ENCODE data around the gene FRAT1. TPM values are rescaled to one million over a fixed set of nuclear protein-coding genes. Genes with fewer than 3 reads are reported as not detected.

FRAT1 gene
- total and polyA plus RNA-seq, 2 of the 8 experiments (the other 6 are each of a cell fraction or from before 2014, with no cell fraction given), result 1.9 to 5.2 TPM

DNA sequence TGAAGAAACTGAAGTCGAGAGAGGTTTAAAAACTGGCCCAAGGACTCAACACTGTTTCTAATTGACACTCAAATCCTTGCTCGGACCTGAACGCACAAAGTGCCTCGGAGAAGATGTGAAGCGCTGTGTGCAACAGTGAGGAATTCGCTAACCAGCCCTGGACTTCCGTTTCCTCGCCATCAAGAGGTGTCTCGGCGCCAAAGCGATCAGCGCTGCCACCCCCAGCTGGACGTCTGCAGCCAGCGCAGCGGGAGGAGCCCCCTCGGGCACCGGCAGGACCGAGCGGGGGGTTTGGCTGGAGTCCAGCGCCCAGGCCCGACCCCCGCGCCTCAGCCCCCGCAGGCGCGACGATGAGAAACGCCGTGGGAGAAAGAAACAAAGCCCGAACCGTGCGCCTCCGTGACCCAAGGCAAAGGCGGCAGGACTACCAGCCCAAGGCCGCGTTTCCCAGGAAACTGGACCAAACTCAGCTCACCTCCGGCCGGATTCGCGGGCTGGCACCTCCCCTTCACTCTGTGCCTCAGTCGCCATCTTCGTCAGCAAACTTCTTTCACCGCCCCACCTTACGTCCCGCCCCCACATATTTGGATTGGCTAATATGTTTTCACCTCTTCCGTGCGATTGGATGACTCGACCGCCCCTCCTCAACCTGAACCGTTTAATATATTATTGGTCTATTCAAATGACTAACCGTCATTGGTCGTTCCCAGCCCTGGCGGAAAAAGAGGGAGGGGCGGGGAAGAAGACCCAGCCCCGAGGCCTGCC, 26.8 kb upstream of the FRAT1 start, which contains the start of gene ARHGAP19 (continued):
- peak; percentile 43 to 85; a peak in 2 of 4 replicates for TF ChIP-seq SIN3A (conservative IDR thresholded peaks at IDR 0.05 in 1 of 2, IDR thresholded peaks at IDR 0.05 in 1 of 2; ENCODE audit: low read depth in 1 of 2, low read length in 2 of 2)
- no peak for TF ChIP-seq CEBPB (IDR thresholded peaks at IDR 0.05; ENCODE audit: low read depth, low read length)
- peak; percentile 98 for TF ChIP-seq SP1 (IDR thresholded peaks at IDR 0.05; ENCODE audit: low read depth, low read length)
- peak; percentile 90 for TF ChIP-seq YY1 (IDR thresholded peaks at IDR 0.05; ENCODE audit: low read depth, low read length)
- no peak for TF ChIP-seq JUND (IDR thresholded peaks at IDR 0.05; ENCODE audit: low read length)
- peak; percentile 92 for TF ChIP-seq CHD2 (IDR thresholded peaks at IDR 0.05; ENCODE audit: low read length)
- TF ChIP-seq EZH2 (IDR thresholded peaks at IDR 0.05; ENCODE audit: low read depth, low read length, severe bottlenecking), result no peak
- 0 out of 2 replicates have a peak, but pooled peaks have one; percentile 52 for TF ChIP-seq SP4 (IDR thresholded peaks at IDR 0.05; ENCODE audit: low read length)
- no peak for TF ChIP-seq BCL11A (IDR thresholded peaks at IDR 0.05; ENCODE audit: low read depth in 2 of 2, low read length in 2 of 2)
- peak; percentile 2 for TF ChIP-seq TEAD4 (IDR thresholded peaks at IDR 0.05; ENCODE audit: low read depth, low read length)
- no peak for TF ChIP-seq NRF1 (IDR thresholded peaks at IDR 0.05; ENCODE audit: low read depth, low read length)
- TF ChIP-seq ZNF274 (IDR thresholded peaks at IDR 0.05; ENCODE audit: borderline replicate concordance, extremely low read depth, low read length), result no peak
- no peak for TF ChIP-seq SUZ12 (IDR thresholded peaks at IDR 0.05; ENCODE audit: low read length)
- TF ChIP-seq ATF2 (IDR thresholded peaks at IDR 0.05; ENCODE audit: low read length), result no peak
- TF ChIP-seq, protein P1, sequence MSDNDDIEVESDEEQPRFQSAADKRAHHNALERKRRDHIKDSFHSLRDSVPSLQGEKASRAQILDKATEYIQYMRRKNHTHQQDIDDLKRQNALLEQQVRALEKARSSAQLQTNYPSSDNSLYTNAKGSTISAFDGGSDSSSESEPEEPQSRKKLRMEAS (IDR thresholded peaks at IDR 0.05), result 0 out of 2 replicates have a peak, but pooled peaks have one; percentile 12
- TF ChIP-seq GABPA (IDR thresholded peaks at IDR 0.05; ENCODE audit: borderline replicate concordance, insufficient read depth, low read length), result 0 out of 2 replicates have a peak, but pooled peaks have one; percentile 44
- TF ChIP-seq ASH2L (IDR thresholded peaks at IDR 0.05; ENCODE audit: low read length), result peak; percentile 96
- peak; percentile 81 to 95 for TF ChIP-seq POLR2A (IDR thresholded peaks at IDR 0.05; ENCODE audit: control extremely low read depth in 1 of 2, low read depth in 2 of 2, low read length in 2 of 2)
- TF ChIP-seq SIX5 (IDR thresholded peaks at IDR 0.05; ENCODE audit: low read depth, low read length), result peak; percentile 82; the same call in 1 of the 2 replicates
- TF ChIP-seq TAF7 (optimal IDR thresholded peaks at IDR 0.05; ENCODE audit: borderline replicate concordance, low read depth, low read length), result peak; percentile 81

Measured in H1 (cell line).